Stomach (tissue), 4 donors: Measurements from ENCODE around the gene ELMO3.

Experiments
- POLR2AphosphoS5 ChIP-seq, 3 donors: sonication (generic); formaldehyde crosslinking; IDR thresholded peaks; one replicate each; pipeline ENCODE4 v1.6.1; 2016; ENCODE audit warnings: antibody characterized with exemption in 3 of 3
- TF ChIP-seq, protein P1 (sequence below), 7 experiments: fragments of 450-650 bp in 4 of 7; fragments of 200-600 bp in 3 of 7; sonication (generic) in 3 of 7; IDR thresholded peaks; one replicate each; pipeline ENCODE4 v1.5.1; 2016 to 2019; ENCODE audit warnings: antibody characterized with exemption in 7 of 7, control low read depth in 2 of 7, mild to moderate bottlenecking in 1 of 7

DNA sequence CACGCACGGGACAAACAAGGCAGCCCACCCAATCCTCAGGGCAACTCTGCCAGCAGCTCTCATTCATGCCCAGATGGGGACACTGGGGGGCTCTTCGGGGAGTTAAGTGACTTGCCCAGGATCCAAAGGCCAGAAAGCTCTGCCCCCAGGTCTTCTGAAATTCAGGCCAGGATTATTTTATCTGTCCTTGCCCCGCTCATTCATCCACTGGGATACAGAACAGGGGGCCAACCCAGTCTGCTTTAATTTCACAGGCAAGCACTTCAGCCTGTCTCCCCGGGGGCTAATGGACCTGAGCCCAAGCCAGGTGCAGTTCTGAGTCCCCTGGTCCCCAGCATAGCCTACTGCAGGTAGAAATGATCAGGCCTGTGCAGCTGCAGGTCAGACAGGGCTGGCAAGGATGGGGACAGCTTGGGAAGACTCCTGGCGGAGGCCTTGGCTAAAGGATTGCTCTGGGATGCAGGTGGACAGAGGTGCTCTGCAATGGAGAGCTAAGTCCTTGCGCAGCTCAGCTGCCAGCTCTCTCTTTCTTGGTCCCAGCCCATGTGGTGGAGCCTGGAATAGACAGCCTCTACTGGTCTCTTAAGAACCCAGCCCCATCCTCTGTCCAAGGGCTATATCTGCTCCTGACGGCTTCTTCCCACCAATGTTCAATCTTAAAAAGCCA lies 47.4 kb upstream of the ELMO3 start:
- TF ChIP-seq, protein P1, sequence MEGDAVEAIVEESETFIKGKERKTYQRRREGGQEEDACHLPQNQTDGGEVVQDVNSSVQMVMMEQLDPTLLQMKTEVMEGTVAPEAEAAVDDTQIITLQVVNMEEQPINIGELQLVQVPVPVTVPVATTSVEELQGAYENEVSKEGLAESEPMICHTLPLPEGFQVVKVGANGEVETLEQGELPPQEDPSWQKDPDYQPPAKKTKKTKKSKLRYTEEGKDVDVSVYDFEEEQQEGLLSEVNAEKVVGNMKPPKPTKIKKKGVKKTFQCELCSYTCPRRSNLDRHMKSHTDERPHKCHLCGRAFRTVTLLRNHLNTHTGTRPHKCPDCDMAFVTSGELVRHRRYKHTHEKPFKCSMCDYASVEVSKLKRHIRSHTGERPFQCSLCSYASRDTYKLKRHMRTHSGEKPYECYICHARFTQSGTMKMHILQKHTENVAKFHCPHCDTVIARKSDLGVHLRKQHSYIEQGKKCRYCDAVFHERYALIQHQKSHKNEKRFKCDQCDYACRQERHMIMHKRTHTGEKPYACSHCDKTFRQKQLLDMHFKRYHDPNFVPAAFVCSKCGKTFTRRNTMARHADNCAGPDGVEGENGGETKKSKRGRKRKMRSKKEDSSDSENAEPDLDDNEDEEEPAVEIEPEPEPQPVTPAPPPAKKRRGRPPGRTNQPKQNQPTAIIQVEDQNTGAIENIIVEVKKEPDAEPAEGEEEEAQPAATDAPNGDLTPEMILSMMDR (IDR thresholded peaks at IDR 0.05) = no peak
- TF ChIP-seq POLR2AphosphoS5 (IDR thresholded peaks at IDR 0.05) = no peak
